DND-41 (cell line): ENCODE measurements around the gene LTBP2.

Experiments used
- ATAC-seq: fragments of 200-7000 bp; cut with Tn5 transposase; 3 replicates; pipeline ENCODE4 v1.9.1; 2021; ENCODE audit warnings: low read depth; ENCODE audit not compliant: insufficient read depth
- DNase-seq: peaks from one replicate; pipeline ENCODE4 v3.0.0-alpha.2; 2020
- H2AFZ ChIP-seq: 2 replicates; pipeline ENCODE4 v1.6.0; 2012; ENCODE audit warnings: low read depth, low read length
- H3K27ac ChIP-seq: 2 replicates; pipeline ENCODE4 v1.5.1; 2012; ENCODE audit warnings: low read length, inconsistent platforms
- H3K27me3 ChIP-seq: fragments of 200-600 bp; sonication (generic); 2 replicates; pipeline ENCODE4 v1.6.0; 2012; ENCODE audit warnings: low read length, mild to moderate bottlenecking, inconsistent platforms; ENCODE audit not compliant: insufficient read depth, poor library complexity
- H3K36me3 ChIP-seq: 2 replicates; pipeline ENCODE4 v1.5.1; 2012; ENCODE audit warnings: low read length, inconsistent platforms; ENCODE audit not compliant: insufficient read depth
- H3K4me1 ChIP-seq: 2 replicates; pipeline ENCODE4 v1.5.1; 2012; ENCODE audit warnings: mild to moderate bottlenecking, low read length; ENCODE audit not compliant: insufficient read depth
- H3K4me2 ChIP-seq: 2 replicates; pipeline ENCODE4 v1.6.0; 2012; ENCODE audit warnings: mild to moderate bottlenecking, moderate library complexity, low read length, inconsistent platforms; ENCODE audit not compliant: insufficient read depth
- H3K4me3 ChIP-seq, 2 experiments: fragments of 200-600 bp in 1 of 2; shearing (Covaris generic) in 1 of 2; 2 replicates each; pipeline ENCODE4 v1.5.1; 2012 to 2016; ENCODE audit warnings: inconsistent platforms in 2 of 2, low read length in 2 of 2, mild to moderate bottlenecking in 2 of 2, low read depth in 1 of 2, moderate library complexity in 1 of 2
- H3K79me2 ChIP-seq: 2 replicates; pipeline ENCODE4 v1.6.0; 2012; ENCODE audit warnings: low read length, inconsistent platforms; ENCODE audit not compliant: insufficient read depth
- H3K9ac ChIP-seq: 2 replicates; pipeline ENCODE4 v1.6.0; 2012; ENCODE audit warnings: low read depth, mild to moderate bottlenecking, inconsistent platforms, low read length, moderate library complexity
- H3K9me3 ChIP-seq: 2 replicates; pipeline ENCODE4 v1.5.1; 2012; ENCODE audit warnings: low read length, moderate library complexity, mild to moderate bottlenecking, inconsistent platforms; ENCODE audit not compliant: insufficient read depth, severe bottlenecking
- H4K20me1 ChIP-seq: 2 replicates; pipeline ENCODE4 v1.6.0; 2012; ENCODE audit warnings: low read length; ENCODE audit not compliant: insufficient read depth
- CTCF ChIP-seq: IDR thresholded peaks from 2 replicates; pipeline ENCODE4 v1.5.1; 2012; ENCODE audit warnings: borderline replicate concordance, low read length, moderate library complexity, mild to moderate bottlenecking; ENCODE audit not compliant: poor library complexity, severe bottlenecking; ENCODE audit errors: extremely low read depth
- EZH2 ChIP-seq: IDR thresholded peaks from 3 replicates; pipeline ENCODE4 v1.6.1; 2012; ENCODE audit warnings: borderline replicate concordance, low read depth, mild to moderate bottlenecking, moderate library complexity, low read length, inconsistent platforms; ENCODE audit not compliant: severe bottlenecking

Gene LTBP2

GRCh38 chr14:74511966-74512830, 99.8 kb downstream of the LTBP2 start:
- no peak overlapping the region for H3K4me2 ChIP-seq
- H3K27ac ChIP-seq, result no peak overlapping the region
- H3K9me3 ChIP-seq, result no peaks in the 10 kb centered on the region
- no peak overlapping the region for H3K9ac ChIP-seq
- ATAC-seq (no peak), DNase-seq (no peak)
- H2AFZ ChIP-seq, result no peak overlapping the region
- H3K4me1 ChIP-seq, result peaks cover 15% of the 10 kb centered on the region
- no peaks in the 10 kb centered on the region for H3K36me3 ChIP-seq
- H4K20me1 ChIP-seq, result no peaks in the 10 kb centered on the region
- H3K4me3 ChIP-seq, result no peak overlapping the region
- TF ChIP-seq EZH2 (no peak), CTCF (no peak)
- no peaks in the 10 kb centered on the region for H3K27me3 ChIP-seq
- no peaks in the 10 kb centered on the region for H3K79me2 ChIP-seq

- Histone ChIP-seq H2AFZ (no peak overlapping the region), H3K36me3 (no peaks in the 10 kb centered on the region), H3K27me3 (no peaks in the 10 kb centered on the region), H3K4me1 (peaks cover 15% of the 10 kb centered on the region), H3K4me2 (no peak overlapping the region), H3K79me2 (no peaks in the 10 kb centered on the region), H3K9me3 (no peaks in the 10 kb centered on the region), H3K9ac (no peak overlapping the region), H3K27ac (no peak overlapping the region), H4K20me1 (no peaks in the 10 kb centered on the region), H3K4me3 (no peak overlapping the region)
- ATAC-seq, result no peak
- TF ChIP-seq EZH2 (no peak), CTCF (no peak)
- DNase-seq, result no peak
Measured at GRCh38 chr14:74510959-74511409, 101.1 kb downstream of the LTBP2 start.

GRCh38 chr14:74510223-74510931, 101.7 kb downstream of the LTBP2 start:
- no peak for TF ChIP-seq EZH2
- TF ChIP-seq CTCF, result no peak
- ATAC-seq (no peak), DNase-seq (no peak)
- Histone ChIP-seq H3K9me3 (no peaks in the 10 kb centered on the region), H4K20me1 (no peaks in the 10 kb centered on the region), H3K36me3 (no peaks in the 10 kb centered on the region), H3K4me2 (no peak overlapping the region), H2AFZ (no peak overlapping the region), H3K79me2 (no peaks in the 10 kb centered on the region), H3K9ac (no peak overlapping the region), H3K27me3 (no peaks in the 10 kb centered on the region), H3K4me1 (peaks cover 15% of the 10 kb centered on the region), H3K4me3 (no peak overlapping the region), H3K27ac (no peak overlapping the region)
